PC-9 (cell line): ENCODE results near the gene RIMS1. TPM values are rescaled to one million over a fixed set of nuclear protein-coding genes. Genes with fewer than 3 reads are reported as not detected.

Experiments used
- BruUV-seq: library from RNA; stranded (reverse); fragments of 400-500 nt; replicated peaks from 2 replicates; lab custom pipeline; 2021; lab: Mats Ljungman, UMichigan
- CTCF ChIA-PET: fragments of 300-600 bp; sonication (Branson Sonifier 250); formaldehyde crosslinking; loops from one replicate; lab custom pipeline; 2022; ENCODE audit warnings: antibody characterized with exemption; lab: Charles Lee
- POLR2A ChIA-PET: fragments of 300-600 bp; sonication (Branson Sonifier 250); formaldehyde crosslinking; loops from one replicate; lab custom pipeline; 2022; ENCODE audit warnings: antibody characterized with exemption; ENCODE audit not compliant: unreplicated experiment; lab: Charles Lee
- DNase-seq, 2 experiments: peaks; one replicate each; pipeline versions ENCODE4 v3.0.0 to v3.0.0-alpha.2; 2015 to 2022; ENCODE audit warnings: mixed read lengths in 1 of 2
- H2AFZ ChIP-seq: fragments of 200-600 bp; sonication (generic); 2 replicates; pipeline ENCODE4 v1.8.1; 2017; ENCODE audit warnings: antibody characterized with exemption
- H3F3A ChIP-seq: fragments of 200-600 bp; sonication (generic); 2 replicates; pipeline ENCODE4 v1.8.1; 2017; ENCODE audit warnings: antibody characterized with exemption, mild to moderate bottlenecking, low read depth; ENCODE audit not compliant: insufficient read depth
- H3K27ac ChIP-seq: fragments of 200-600 bp; sonication (generic); 2 replicates; pipeline ENCODE4 v1.6.1; 2016; ENCODE audit warnings: mixed run types
- H3K27me3 ChIP-seq: fragments of 200-600 bp; sonication (generic); 2 replicates; pipeline ENCODE4 v1.6.1; 2016; ENCODE audit warnings: low read depth, mixed run types; ENCODE audit not compliant: insufficient read depth
- H3K36me3 ChIP-seq: fragments of 200-600 bp; sonication (generic); 2 replicates; pipeline ENCODE4 v1.6.1; 2016; ENCODE audit warnings: low read depth, mixed run types
- H3K4me1 ChIP-seq: fragments of 200-600 bp; sonication (generic); replicated peaks from 2 replicates; pipeline ENCODE4 v1.6.1; 2016; ENCODE audit warnings: mixed run types; ENCODE audit not compliant: insufficient read depth
- H3K4me2 ChIP-seq: fragments of 200-600 bp; sonication (generic); 2 replicates; pipeline ENCODE4 v1.6.1; 2017; ENCODE audit warnings: mixed run types
- H3K4me3 ChIP-seq: fragments of 200-600 bp; sonication (generic); 2 replicates; pipeline ENCODE4 v1.6.1; 2016; ENCODE audit warnings: mixed run types
- H3K79me2 ChIP-seq: fragments of 200-600 bp; sonication (generic); 2 replicates; pipeline ENCODE4 v1.6.1; 2017; ENCODE audit warnings: low read depth, mixed run types
- H3K9me2 ChIP-seq: fragments of 200-600 bp; sonication (generic); 2 replicates; pipeline ENCODE4 v1.8.1; 2017; ENCODE audit warnings: mild to moderate bottlenecking; ENCODE audit not compliant: insufficient read depth
- H3K9me3 ChIP-seq: fragments of 200-600 bp; sonication (generic); 2 replicates; pipeline ENCODE4 v1.8.1; 2016; ENCODE audit warnings: low read depth; ENCODE audit not compliant: insufficient read depth
- H4K20me1 ChIP-seq: fragments of 200-600 bp; sonication (generic); 2 replicates; pipeline ENCODE4 v1.8.1; 2017; ENCODE audit not compliant: insufficient read depth
- EZH2 ChIP-seq: fragments of 200-600 bp; sonication (generic); IDR thresholded peaks from 2 replicates; pipeline ENCODE4 v1.8.0; 2017; ENCODE audit warnings: antibody characterized with exemption, low read depth
- intact Hi-C: fragments of 100-400 bp; cut with micrococcal nuclease; formaldehyde crosslinking; loops from one replicate; pipeline ENCODE4 v1.10.0; 2022; ENCODE audit not compliant: unreplicated experiment
- total RNA-seq: library from RNA; stranded (reverse); gene quantifications from 2 replicates; pipeline ENCODE4 v1.2.3, GENCODE V29; 2021
- TF ChIP-seq, protein P1 (sequence below): fragments of 200-600 bp; sonication (generic); conservative IDR thresholded peaks from 2 replicates; pipeline ENCODE4 v1.6.1; 2017; ENCODE audit warnings: mixed run types, antibody characterized with exemption, mild to moderate bottlenecking, moderate library complexity

The RIMS1 gene
- total RNA-seq, 1 experiment from 2014 or later = not detected

DNA sequence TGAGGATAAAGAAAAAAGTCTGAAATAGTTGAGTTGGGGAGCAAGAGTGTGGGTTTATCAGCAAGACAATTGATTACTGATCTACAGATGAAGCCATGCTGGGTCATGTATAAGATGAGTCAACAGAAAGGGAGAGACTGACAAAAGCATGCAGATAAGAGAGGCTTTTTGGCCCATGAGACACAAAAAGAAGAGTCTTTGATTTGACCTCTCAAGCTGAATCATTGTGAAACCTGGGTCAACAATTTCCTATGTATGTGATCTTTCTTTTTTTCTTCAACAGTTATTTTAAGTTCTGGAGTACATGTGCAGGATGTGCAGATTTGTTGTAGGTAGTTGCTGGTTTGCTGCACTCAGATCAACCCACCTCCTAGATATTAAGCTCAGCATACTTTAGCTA lies 15.9 kb downstream of the RIMS1 start:
- Histone ChIP-seq H3K27me3 (no peaks in the 10 kb centered on the region), H3K9me2 (no peaks in the 10 kb centered on the region), H3K9me3 (no peaks in the 10 kb centered on the region), H3K79me2 (no peaks in the 10 kb centered on the region), H3F3A (no peaks in the 10 kb centered on the region), H3K4me3 (no peak overlapping the region), H4K20me1 (no peaks in the 10 kb centered on the region), H2AFZ (no peak overlapping the region), H3K27ac (no peak overlapping the region), H3K4me1 (no peaks in the 10 kb centered on the region), H3K4me2 (no peak overlapping the region), H3K36me3 (no peaks in the 10 kb centered on the region)
- intact Hi-C loops = no loop called here
- no peak for DNase-seq
- TF ChIP-seq, protein P1, sequence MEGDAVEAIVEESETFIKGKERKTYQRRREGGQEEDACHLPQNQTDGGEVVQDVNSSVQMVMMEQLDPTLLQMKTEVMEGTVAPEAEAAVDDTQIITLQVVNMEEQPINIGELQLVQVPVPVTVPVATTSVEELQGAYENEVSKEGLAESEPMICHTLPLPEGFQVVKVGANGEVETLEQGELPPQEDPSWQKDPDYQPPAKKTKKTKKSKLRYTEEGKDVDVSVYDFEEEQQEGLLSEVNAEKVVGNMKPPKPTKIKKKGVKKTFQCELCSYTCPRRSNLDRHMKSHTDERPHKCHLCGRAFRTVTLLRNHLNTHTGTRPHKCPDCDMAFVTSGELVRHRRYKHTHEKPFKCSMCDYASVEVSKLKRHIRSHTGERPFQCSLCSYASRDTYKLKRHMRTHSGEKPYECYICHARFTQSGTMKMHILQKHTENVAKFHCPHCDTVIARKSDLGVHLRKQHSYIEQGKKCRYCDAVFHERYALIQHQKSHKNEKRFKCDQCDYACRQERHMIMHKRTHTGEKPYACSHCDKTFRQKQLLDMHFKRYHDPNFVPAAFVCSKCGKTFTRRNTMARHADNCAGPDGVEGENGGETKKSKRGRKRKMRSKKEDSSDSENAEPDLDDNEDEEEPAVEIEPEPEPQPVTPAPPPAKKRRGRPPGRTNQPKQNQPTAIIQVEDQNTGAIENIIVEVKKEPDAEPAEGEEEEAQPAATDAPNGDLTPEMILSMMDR = no peak
- no peak for TF ChIP-seq EZH2
- BruUV-seq = no TSS peak
- ChIA-PET POLR2A (no interaction called here), CTCF (no interaction called here)

DNA sequence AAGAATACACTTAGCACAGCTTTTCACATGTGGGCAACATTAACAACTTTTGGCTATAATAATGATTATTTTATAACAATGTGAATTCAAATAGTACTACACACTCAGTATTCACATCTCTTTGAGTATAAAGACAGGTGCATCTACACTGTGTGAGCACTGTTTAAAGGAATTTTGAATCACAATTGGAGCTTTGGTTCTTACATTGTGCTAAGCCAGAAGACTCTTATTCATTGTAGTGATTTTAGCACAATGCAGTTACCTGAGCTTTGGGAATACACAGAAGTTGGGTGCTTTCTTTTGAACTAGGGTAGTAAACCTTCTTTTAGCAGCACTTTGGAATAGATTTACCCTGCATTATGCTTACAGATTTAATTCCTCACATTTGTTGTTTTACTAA lies 20.5 kb downstream of the RIMS1 start:
- Histone ChIP-seq H3K27ac (no peak overlapping the region), H4K20me1 (no peaks in the 10 kb centered on the region), H3K9me2 (no peaks in the 10 kb centered on the region), H3K9me3 (no peaks in the 10 kb centered on the region), H3K27me3 (no peaks in the 10 kb centered on the region), H3K79me2 (no peaks in the 10 kb centered on the region), H3K4me3 (no peak overlapping the region), H3K4me2 (no peak overlapping the region), H3K4me1 (no peaks in the 10 kb centered on the region), H3K36me3 (no peaks in the 10 kb centered on the region), H3F3A (no peaks in the 10 kb centered on the region), H2AFZ (no peak overlapping the region)
- no TSS peak for BruUV-seq
- no peak for TF ChIP-seq EZH2
- TF ChIP-seq, protein P1 = no peak
- no peak for DNase-seq
- intact Hi-C loops = no loop called here
- ChIA-PET CTCF (no interaction called here), POLR2A (no interaction called here)

DNA sequence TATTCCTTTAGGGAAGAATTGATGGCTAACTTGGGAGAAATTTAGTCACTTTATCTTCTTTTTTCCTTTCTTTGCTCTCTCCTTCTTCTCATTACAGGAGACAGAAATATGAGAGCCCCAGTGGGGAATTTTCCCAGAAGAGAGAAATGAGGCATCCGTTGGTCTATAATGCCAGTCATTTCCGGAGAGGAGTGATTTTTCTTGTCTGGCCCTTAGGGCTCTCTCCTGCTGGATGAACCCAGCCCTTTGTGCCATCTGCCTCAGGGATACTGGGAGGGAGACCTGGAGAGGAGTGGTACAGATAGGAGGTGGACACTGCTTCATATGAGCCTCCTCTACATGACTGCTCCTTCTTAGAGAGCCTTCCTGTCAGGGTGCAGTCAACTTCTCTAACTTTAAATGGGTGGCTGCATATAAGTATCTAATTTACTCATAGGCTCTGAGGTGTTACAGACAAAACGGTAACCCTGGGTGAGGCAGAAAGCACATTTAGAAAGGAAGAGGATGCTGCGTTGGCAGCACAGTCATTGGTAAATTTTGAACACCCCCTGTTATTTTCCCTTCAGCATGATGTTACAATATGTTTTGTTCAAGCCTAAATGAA lies 21.9 kb downstream of the RIMS1 start:
- no peak for DNase-seq
- no peaks in the 10 kb centered on the region for H3K79me2 ChIP-seq
- no peak overlapping the region for H3K4me3 ChIP-seq
- no peak overlapping the region for H3K27ac ChIP-seq
- H2AFZ ChIP-seq = no peak overlapping the region
- TF ChIP-seq EZH2 = no peak
- TF ChIP-seq, protein P1 = no peak
- intact Hi-C loops = no loop called here
- no peak overlapping the region for H3K4me2 ChIP-seq
- no peaks in the 10 kb centered on the region for H3K9me2 ChIP-seq
- BruUV-seq = no TSS peak
- CTCF ChIA-PET = no interaction called here
- H3K4me1 ChIP-seq = no peaks in the 10 kb centered on the region
- no peaks in the 10 kb centered on the region for H3F3A ChIP-seq
- no peaks in the 10 kb centered on the region for H4K20me1 ChIP-seq
- POLR2A ChIA-PET = no interaction called here
- no peaks in the 10 kb centered on the region for H3K27me3 ChIP-seq
- H3K36me3 ChIP-seq = no peaks in the 10 kb centered on the region
- peaks cover 3% of the 10 kb centered on the region; the same call in 1 of the 2 replicates for H3K9me3 ChIP-seq
